Measurements from ENCODE around the gene PDCD4.

- TF ChIP-seq CTCF (IDR thresholded peaks at IDR 0.05) (no peak), STAT6 (CRISPR knock-in tag; conservative IDR thresholded peaks at IDR 0.05; ENCODE audit: low read depth) (no peak), CREB1 (CRISPR knock-in tag; IDR thresholded peaks at IDR 0.05) (no peak), SP1 (CRISPR knock-in tag; conservative IDR thresholded peaks at IDR 0.05) (no peak), CREM (CRISPR knock-in tag; IDR thresholded peaks at IDR 0.05) (no peak), CDX4 (CRISPR knock-in tag; IDR thresholded peaks at IDR 0.05; ENCODE audit: borderline replicate concordance) (no peak), FOXP1 (CRISPR knock-in tag; IDR thresholded peaks at IDR 0.05; ENCODE audit: borderline replicate concordance) (no peak)
Measured at GRCh38 chr10:110868981-110869380, 2.7 kb upstream of the PDCD4 start.

Measured in WTC11 (cell line).